Measurements from ENCODE around the gene ZNF407.
"Not testable (repeated sequence)": the region's sequence is repeated elsewhere in the genome, so short reads cannot be mapped to it uniquely, and the experiment has no call there.

Gene ZNF407

GRCh38 chr18:74597662-74598349, at the start of gene ZNF407:
TSS of gene ZNF407 (plus strand) at chr18:74597870. CDS start at chr18:74631020, 33,150 bp downstream.
- DNase-seq (ENCODE audit: low spot score), result peak; percentile 93

GRCh38 chr18:74549591-74550104, 48.0 kb upstream of the ZNF407 start:
- DNase-seq (ENCODE audit: low spot score), result no peak

- DNase-seq (ENCODE audit: low spot score), result no peak
These were observed 46.8 kb upstream of the ZNF407 start for GRCh38 chr18:74550886-74551285.

GRCh38 chr18:74551452-74551851, 46.2 kb upstream of the ZNF407 start:
- DNase-seq (ENCODE audit: low spot score), result no peak

- peak; percentile 96 for DNase-seq (ENCODE audit: low spot score)
These were observed 45.6 kb upstream of the ZNF407 start for GRCh38 chr18:74551936-74552555.

GRCh38 chr18:74556126-74556525, 41.5 kb upstream of the ZNF407 start:
- DNase-seq (ENCODE audit: low spot score), result no peak

GRCh38 chr18:74558096-74558495, 39.6 kb upstream of the ZNF407 start:
- no peak for DNase-seq (ENCODE audit: low spot score)

- DNase-seq (ENCODE audit: low spot score), result no peak
These were observed 35.4 kb upstream of the ZNF407 start for GRCh38 chr18:74562131-74562730.

GRCh38 chr18:74562775-74563174, 34.9 kb upstream of the ZNF407 start:
- no peak for DNase-seq (ENCODE audit: low spot score)

- DNase-seq (ENCODE audit: low spot score), result no peak
These were observed 33.7 kb upstream of the ZNF407 start for GRCh38 chr18:74563999-74564398.

- DNase-seq (ENCODE audit: low spot score), result not testable (repeated sequence)
These were observed 32.5 kb upstream of the ZNF407 start for GRCh38 chr18:74565164-74565563.

GRCh38 chr18:74565993-74566392, 31.7 kb upstream of the ZNF407 start:
- not testable (repeated sequence) for DNase-seq (ENCODE audit: low spot score)

GRCh38 chr18:74567822-74568221, 29.8 kb upstream of the ZNF407 start:
- DNase-seq (ENCODE audit: low spot score), result no peak

- no peak for DNase-seq (ENCODE audit: low spot score)
These were observed 28.3 kb upstream of the ZNF407 start for GRCh38 chr18:74569401-74569800.

- no peak for DNase-seq (ENCODE audit: low spot score)
These were observed 27.4 kb upstream of the ZNF407 start for GRCh38 chr18:74570266-74570665.

GRCh38 chr18:74571895-74572680, 25.6 kb upstream of the ZNF407 start:
- no peak for DNase-seq (ENCODE audit: low spot score)

GRCh38 chr18:74573053-74573452, 24.6 kb upstream of the ZNF407 start:
- DNase-seq (ENCODE audit: low spot score), result no peak

GRCh38 chr18:74574916-74575315, 22.8 kb upstream of the ZNF407 start:
- no peak for DNase-seq (ENCODE audit: low spot score)

- no peak for DNase-seq (ENCODE audit: low spot score)
These were observed 20.7 kb upstream of the ZNF407 start for GRCh38 chr18:74577019-74577418.

- no peak for DNase-seq (ENCODE audit: low spot score)
These were observed 18.1 kb upstream of the ZNF407 start for GRCh38 chr18:74579496-74580065.

- no peak for DNase-seq (ENCODE audit: low spot score)
These were observed 15.0 kb upstream of the ZNF407 start for GRCh38 chr18:74582642-74583041.

- no peak for DNase-seq (ENCODE audit: low spot score)
These were observed 10.2 kb upstream of the ZNF407 start for GRCh38 chr18:74587441-74587840.

Data from Ammon's horn (tissue), 1 donor.